Left ventricle myocardium superior (tissue), 1 donor: Measurements from ENCODE around the gene PFDN2. TPM values are rescaled to one million over a fixed set of nuclear protein-coding genes. Genes with fewer than 3 reads are reported as not detected.
A peak's percentile ranks its signal among the peaks of the same experiment; 100 is the strongest.

Source experiments
- ATAC-seq: fragments of 200-7000 bp; cut with Tn5 transposase; one replicate; pipeline ENCODE4 v1.9.1; 2020; ENCODE audit warnings: mild to moderate bottlenecking, moderate library complexity
- DNase-seq: peaks from one replicate; pipeline ENCODE4 v3.0.0-alpha.2; 2020
- intact Hi-C: fragments of 100-400 bp; cut with micrococcal nuclease; formaldehyde crosslinking; loops from one replicate; pipeline ENCODE4 v1.11.0; 2022
- long read RNA-seq: library from polyadenylated mRNA; unstranded; transcript quantifications from one replicate; pipeline ENCODE4 v2.0.0, GENCODE V29; 2021
- total RNA-seq: library from RNA; stranded (reverse); fragmentation: NEBNext Ultra II Directional; extraction: Animal tissue kit (Norgen Biotek cat#: 25700); gene quantifications from one replicate; pipeline ENCODE4 v1.2.1, GENCODE V29; 2021
- donor health status: DM: no; HTN: yes; CAD: no; lungs with severe emphysema.

Gene PFDN2
- total RNA-seq = 64.8 TPM
- long read RNA-seq, transcript PFDN2-201 (4 exons, 677 nt) = major isoform, 38 of 39 reads
- long read RNA-seq, partial matches to known transcripts = 1 of 39 reads
- long read RNA-seq, other reads (novel, unspliced or antisense) = 0 of 39 reads

DNA sequence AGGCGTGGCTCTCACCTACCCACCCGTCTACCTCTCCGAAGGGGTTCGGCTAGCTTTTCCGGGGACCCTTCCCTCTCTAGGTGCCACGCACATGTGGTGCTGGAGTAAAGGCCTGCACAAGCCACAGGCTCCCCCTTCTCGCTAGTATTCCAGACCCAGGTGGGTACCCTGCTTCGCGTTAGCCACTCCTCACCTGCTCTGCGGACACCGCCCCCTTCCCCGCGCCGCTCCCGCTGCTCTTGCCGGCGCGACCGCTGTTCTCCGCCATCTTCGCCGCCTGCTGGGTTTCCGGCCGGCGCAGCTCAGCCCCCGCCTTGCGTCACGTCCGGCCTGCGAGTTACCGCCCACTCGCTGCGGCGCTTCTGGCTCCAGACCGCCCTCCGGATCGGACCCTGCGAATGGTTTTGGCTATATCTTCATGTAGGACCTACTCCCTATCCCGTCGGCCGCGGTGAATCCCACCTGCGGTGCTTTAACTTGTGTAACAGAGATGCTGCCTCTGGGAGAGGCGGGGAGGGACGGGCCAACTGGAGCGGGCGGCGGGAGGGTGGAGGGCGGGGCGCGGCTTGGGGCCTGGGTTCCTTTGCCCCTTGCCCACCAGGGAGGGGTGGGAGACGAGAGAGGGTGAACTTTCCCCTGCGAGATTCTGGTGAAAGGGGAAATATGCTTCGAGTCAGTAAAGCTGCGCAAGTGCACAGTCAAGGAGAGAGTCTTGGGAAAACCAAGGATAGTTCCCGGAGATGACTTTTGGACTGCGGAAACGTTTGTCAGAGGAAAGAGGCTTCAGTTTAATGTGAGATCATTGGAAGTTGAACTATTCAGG is at the start of gene PFDN2, which contains the start of gene NIT1:
Gene PFDN2 (minus strand): TSS at position 279 of the 823 bp plus-strand sequence. CDS start 11 bp downstream, at position 268.
Gene NIT1 (plus strand): TSS at position 347 of the 823 bp plus-strand sequence. CDS start 72 bp downstream, at position 419.
- ATAC-seq (peak; percentile 92), DNase-seq (peak; percentile 92)
- intact Hi-C loops = no loop called here

- ATAC-seq (no peak), DNase-seq (peak; percentile 37)
- intact Hi-C loops = no loop called here
Measured at GRCh38 chr1:161166669-161167548, 49.1 kb upstream of the PFDN2 start.

GRCh38 chr1:161165742-161166668 is 48.2 kb upstream of the PFDN2 start, which contains the start of gene PPOX:
TSS of gene PPOX (plus strand) at chr1:161166426. CDS start at chr1:161166848, 422 bp downstream.
- ATAC-seq = peak; percentile 95
- DNase-seq = peak; percentile 96
- intact Hi-C loops = no loop called here

DNA sequence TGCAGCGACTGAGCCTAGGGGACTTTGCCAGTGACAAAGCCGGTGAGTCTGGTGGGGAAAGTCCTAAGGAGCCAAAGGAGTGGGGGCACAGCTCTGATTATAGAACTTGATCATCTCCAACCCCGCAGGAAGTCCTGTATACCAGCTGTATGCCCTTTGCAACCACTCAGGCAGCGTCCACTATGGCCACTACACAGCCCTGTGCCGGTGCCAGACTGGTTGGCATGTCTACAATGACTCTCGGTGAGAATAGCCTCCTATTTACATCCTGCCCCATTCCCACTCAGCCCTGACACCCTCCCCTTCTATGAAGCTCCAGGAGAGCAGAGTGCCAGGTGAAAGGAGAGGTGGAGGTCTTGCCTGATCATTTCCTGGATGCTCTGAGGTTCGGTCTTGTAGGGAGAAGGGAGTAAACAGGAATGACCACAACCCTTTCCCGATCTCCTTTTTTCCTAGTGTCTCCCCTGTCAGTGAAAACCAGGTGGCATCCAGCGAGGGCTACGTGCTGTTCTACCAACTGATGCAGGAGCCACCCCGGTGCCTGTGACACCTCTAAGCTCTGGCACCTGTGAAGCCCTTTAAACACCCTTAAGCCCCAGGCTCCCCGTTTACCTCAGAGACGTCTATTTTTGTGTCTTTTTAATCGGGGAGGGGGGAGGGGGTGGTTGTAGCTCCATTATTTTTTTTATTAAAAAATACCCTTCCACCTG is 47.2 kb upstream of the PFDN2 start:
- intact Hi-C loops = no loop called here
- DNase-seq (no peak), ATAC-seq (no peak)

GRCh38 chr1:161163793-161164192 is 46.0 kb upstream of the PFDN2 start:
- no peak for DNase-seq
- no peak for ATAC-seq
- intact Hi-C loops = no loop called here

DNA sequence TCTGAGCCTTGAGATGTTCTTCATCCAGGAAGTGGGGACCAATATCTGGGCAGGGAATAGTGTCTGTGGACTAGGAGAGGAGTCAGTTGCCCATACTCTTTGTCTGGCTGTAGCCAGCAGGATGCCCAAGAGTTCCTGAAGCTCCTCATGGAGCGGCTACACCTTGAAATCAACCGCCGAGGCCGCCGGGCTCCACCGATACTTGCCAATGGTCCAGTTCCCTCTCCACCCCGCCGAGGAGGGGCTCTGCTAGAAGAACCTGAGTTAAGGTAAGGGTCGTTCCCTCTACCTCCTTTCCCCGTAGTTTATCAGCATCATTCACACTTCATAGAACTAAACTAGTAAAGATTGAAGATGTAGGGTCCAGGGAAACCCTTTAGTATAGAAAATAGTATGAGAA is 45.0 kb upstream of the PFDN2 start:
- intact Hi-C loops = no loop called here
- ATAC-seq (no peak), DNase-seq (no peak)

- DNase-seq = no peak
- ATAC-seq = no peak
- intact Hi-C loops = no loop called here
Measured at GRCh38 chr1:161162052-161162451, 44.2 kb upstream of the PFDN2 start.

DNA sequence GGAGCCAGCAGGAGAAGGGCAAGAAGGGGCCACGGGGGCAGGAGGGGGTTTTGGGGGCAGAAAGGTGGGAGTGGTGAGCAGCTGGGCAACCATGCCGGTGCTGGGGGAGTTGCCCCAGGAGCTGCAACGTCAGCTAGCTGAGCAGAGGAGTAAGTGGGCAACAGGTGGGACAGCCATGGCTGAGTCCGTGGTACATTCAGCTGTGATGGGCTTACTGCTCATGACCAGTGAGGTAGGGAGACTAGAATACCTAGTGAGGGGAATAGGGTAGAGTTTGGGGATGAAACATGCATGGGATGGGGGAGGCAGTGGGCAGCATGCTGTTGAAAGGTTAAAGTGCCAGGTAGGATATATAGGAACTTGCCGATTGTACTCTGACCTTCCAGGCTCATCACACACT is 43.8 kb upstream of the PFDN2 start:
- no peak for DNase-seq
- no peak for ATAC-seq
- intact Hi-C loops = no loop called here

DNA sequence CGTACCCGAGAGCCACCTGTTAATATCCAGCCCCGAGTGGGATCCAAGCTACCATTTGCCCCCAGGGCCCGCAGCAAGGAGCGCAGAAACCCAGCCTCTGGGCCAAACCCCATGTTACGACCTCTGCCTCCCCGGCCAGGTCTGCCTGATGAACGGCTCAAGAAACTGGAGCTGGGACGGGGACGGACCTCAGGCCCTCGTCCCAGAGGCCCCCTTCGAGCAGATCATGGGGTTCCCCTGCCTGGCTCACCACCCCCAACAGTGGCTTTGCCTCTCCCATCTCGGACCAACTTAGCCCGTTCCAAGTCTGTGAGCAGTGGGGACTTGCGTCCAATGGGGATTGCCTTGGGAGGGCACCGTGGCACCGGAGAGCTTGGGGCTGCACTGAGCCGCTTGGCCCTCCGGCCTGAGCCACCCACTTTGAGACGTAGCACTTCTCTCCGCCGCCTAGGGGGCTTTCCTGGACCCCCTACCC is 42.9 kb upstream of the PFDN2 start:
- intact Hi-C loops = no loop called here
- ATAC-seq = no peak
- no peak for DNase-seq

- intact Hi-C loops = no loop called here
- ATAC-seq = no peak
Measured at GRCh38 chr1:161159913-161160243, 42.0 kb upstream of the PFDN2 start.

GRCh38 chr1:161159087-161159912 is 41.5 kb upstream of the PFDN2 start, which contains the start of gene USP21:
TSS of gene USP21 (plus strand) at chr1:161159500. CDS start at chr1:161160641, 1,141 bp downstream.
- intact Hi-C loops = no loop called here
- ATAC-seq (peak; percentile 97), DNase-seq (peak; percentile 96)

More at GRCh38 chr1:161159913-161160243, 42.0 kb upstream of the PFDN2 start:
- DNase-seq = no peak

DNA sequence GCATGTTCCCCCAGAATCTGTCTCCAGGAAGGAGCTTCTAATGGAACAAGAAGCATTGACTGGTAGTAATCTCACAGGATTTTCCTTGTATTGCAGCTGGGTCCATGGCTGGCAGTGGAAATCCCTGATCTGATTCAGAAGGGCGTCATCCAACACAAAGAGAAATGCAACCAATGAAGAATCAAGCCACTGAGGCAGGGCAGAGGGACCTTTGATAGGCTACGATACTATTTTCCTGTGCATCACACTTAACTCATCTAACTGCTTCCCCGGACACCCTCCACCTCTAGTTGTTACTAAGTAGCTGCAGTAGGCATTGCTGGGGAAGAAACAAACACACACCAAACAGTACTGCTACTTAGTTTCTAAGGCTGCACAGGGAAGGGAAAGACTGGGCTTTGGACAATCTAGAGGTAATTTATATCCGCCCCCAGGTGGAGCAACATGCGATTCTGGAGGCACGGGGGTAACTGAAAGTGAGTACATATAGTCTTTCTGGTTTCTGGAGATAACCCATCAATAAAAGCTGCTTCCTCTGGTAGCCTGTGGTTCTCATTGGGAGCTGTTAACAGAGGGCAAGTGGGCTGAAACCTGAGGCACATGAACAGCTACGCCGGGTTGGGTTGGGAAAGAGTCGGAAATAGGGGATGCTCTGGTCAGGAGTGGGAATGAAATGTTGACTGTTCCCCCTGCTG is 40.6 kb upstream of the PFDN2 start:
- ATAC-seq = no peak
- intact Hi-C loops = no loop called here
- no peak for DNase-seq

- ATAC-seq (no peak), DNase-seq (no peak)
- intact Hi-C loops = no loop called here
Measured at GRCh38 chr1:161157867-161158266, 40.0 kb upstream of the PFDN2 start.

DNA sequence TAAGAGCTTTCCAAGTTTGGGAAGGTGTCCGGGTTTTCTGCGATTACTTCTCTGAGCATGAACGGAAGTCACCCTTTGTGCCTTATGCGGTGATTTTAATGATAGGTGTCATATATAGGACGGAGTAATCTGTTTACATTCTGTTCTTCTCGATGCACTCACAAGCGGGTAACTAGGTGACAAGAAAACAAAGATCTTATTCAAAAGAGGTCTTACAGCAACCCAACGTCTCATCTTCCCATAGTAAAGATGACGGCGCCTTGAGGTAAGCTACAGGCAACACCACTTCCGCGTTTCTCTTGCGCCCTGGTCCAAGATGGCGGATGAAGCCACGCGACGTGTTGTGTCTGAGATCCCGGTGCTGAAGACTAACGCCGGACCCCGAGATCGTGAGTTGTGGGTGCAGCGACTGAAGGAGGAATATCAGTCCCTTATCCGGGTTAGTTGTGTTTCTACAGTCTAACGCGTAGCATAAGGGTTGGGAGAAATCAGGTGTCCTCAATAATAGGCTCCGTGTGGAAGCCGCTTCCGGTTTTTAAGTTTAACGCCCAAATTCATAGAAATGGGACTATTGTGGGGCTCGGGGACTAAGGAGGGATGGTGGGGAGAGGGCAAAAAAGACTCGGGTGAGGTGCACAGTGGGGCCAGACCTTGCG is 36.0 kb upstream of the PFDN2 start, which contains the start of gene UFC1:
Gene UFC1 (plus strand): TSS at position 297 of the 656 bp plus-strand sequence. CDS start 20 bp downstream, at position 317.
- ATAC-seq (peak; percentile 93), DNase-seq (peak; percentile 83)
- intact Hi-C loops = no loop called here

- intact Hi-C loops = no loop called here
- no peak for DNase-seq
- ATAC-seq = no peak
Measured at GRCh38 chr1:161153176-161153575, 35.3 kb upstream of the PFDN2 start.

GRCh38 chr1:161145832-161146231 is 28.0 kb upstream of the PFDN2 start:
- DNase-seq (no peak), ATAC-seq (no peak)
- intact Hi-C loops = no loop called here
